Measurements from ENCODE around the gene WDR20.

- no peak for TF ChIP-seq EZH2 (IDR thresholded peaks at IDR 0.05; ENCODE audit: insufficient read depth, poor library complexity, severe bottlenecking)
- TF ChIP-seq EZH2phosphoT487 (IDR thresholded peaks at IDR 0.05; ENCODE audit: insufficient read depth, low read depth): no peak
These were observed 96.3 kb downstream of the WDR20 start for GRCh38 chr14:102236026-102236425.

All from GM23248 (cell line).